IMR-90 (cell line): ENCODE results near the gene NUP93.

ENCODE experiments used
- MAFK ChIP-seq: IDR thresholded peaks from 2 replicates; pipeline ENCODE4 v1.6.1; 2012; ENCODE audit warnings: low read depth, low read length, improper control_type of control experiment
- MXI1 ChIP-seq: IDR thresholded peaks from 2 replicates; pipeline ENCODE4 v1.6.1; 2012; ENCODE audit warnings: low read depth, mild to moderate bottlenecking, low read length, moderate library complexity, borderline replicate concordance
- POLR2A ChIP-seq: IDR thresholded peaks from 2 replicates; pipeline ENCODE4 v1.6.1; 2012; ENCODE audit warnings: mild to moderate bottlenecking, low read depth, low read length
- RFX5 ChIP-seq: IDR thresholded peaks from 2 replicates; pipeline ENCODE4 v1.8.0; 2012; ENCODE audit warnings: low read depth, mild to moderate bottlenecking, low read length, moderate library complexity
- TF ChIP-seq, protein P1 (sequence below): conservative IDR thresholded peaks from 2 replicates; pipeline ENCODE4 v1.5.1; 2012; ENCODE audit warnings: mild to moderate bottlenecking, low read depth, low read length, improper control_type of control experiment
- TF ChIP-seq, protein P2 (sequence below): fragments of 150-350 bp; IDR thresholded peaks from 2 replicates; pipeline ENCODE4 v1.6.1; 2016; ENCODE audit warnings: low read depth, mild to moderate bottlenecking, low read length, moderate library complexity, borderline replicate concordance

DNA sequence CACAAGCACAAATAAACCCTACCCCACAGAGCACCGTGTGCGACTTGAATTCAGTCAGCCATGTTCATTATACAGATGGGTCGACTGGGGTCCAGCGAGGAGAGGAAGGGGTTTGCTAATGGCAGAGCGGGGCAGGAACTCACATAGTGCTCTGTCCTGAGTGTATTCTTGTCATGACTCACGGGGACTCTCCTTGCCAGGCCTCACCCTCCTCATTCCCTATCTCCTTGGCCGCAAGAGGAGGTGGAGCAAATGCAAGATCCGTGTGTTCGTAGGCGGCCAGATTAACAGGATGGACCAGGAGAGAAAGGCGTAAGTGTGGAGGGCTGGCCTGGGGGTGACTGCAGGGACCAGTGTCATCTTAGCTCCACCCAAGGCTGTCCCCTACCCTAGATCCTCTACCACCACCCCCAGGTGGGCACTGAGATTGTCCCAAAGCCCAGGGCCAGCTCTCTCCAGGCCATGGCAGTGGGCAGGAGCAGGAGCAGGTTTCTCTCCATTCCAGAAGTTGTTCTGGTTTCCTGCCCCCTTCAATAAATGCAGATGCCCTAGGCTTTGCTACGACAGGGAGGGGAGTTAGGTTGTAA lies 164.5 kb downstream of the NUP93 start:
- TF ChIP-seq, protein P1, sequence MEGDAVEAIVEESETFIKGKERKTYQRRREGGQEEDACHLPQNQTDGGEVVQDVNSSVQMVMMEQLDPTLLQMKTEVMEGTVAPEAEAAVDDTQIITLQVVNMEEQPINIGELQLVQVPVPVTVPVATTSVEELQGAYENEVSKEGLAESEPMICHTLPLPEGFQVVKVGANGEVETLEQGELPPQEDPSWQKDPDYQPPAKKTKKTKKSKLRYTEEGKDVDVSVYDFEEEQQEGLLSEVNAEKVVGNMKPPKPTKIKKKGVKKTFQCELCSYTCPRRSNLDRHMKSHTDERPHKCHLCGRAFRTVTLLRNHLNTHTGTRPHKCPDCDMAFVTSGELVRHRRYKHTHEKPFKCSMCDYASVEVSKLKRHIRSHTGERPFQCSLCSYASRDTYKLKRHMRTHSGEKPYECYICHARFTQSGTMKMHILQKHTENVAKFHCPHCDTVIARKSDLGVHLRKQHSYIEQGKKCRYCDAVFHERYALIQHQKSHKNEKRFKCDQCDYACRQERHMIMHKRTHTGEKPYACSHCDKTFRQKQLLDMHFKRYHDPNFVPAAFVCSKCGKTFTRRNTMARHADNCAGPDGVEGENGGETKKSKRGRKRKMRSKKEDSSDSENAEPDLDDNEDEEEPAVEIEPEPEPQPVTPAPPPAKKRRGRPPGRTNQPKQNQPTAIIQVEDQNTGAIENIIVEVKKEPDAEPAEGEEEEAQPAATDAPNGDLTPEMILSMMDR: no peak
- TF ChIP-seq, protein P2, sequence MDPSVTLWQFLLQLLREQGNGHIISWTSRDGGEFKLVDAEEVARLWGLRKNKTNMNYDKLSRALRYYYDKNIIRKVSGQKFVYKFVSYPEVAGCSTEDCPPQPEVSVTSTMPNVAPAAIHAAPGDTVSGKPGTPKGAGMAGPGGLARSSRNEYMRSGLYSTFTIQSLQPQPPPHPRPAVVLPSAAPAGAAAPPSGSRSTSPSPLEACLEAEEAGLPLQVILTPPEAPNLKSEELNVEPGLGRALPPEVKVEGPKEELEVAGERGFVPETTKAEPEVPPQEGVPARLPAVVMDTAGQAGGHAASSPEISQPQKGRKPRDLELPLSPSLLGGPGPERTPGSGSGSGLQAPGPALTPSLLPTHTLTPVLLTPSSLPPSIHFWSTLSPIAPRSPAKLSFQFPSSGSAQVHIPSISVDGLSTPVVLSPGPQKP: no peak
- TF ChIP-seq MXI1: no peak
- TF ChIP-seq MAFK: no peak
- TF ChIP-seq POLR2A: no peak
- TF ChIP-seq RFX5: no peak
